ENCODE data around the gene OTOA. TPM values are rescaled to one million over a fixed set of nuclear protein-coding genes. Genes with fewer than 3 reads are reported as not detected.

OTOA gene
- total and polyA plus RNA-seq, 2 of the 8 experiments (the other 6 are each of a cell fraction or from before 2014, with no cell fraction given): 0.06 to 0.32 TPM

- Histone ChIP-seq H4K5ac (ENCODE audit: insufficient read length, low read depth, low read length) (no peak overlapping the region), H2AFZ (ENCODE audit: low read length) (no peak overlapping the region), H3K27me3 (replicated peaks in 1 of 4; ENCODE audit: control insufficient read depth in 3 of 4, extremely low read depth in 1 of 4, insufficient read depth in 3 of 4, low read length in 3 of 4) (no peaks in the 10 kb centered on the region), H3K36me3 (ENCODE audit: control insufficient read depth in 2 of 4, insufficient read depth in 4 of 4, low read length in 3 of 4) (no peaks in the 10 kb centered on the region), H4K91ac (replicated peaks; ENCODE audit: insufficient read length, low read length) (no peak overlapping the region), H2BK12ac (ENCODE audit: low read depth, low read length) (no peak overlapping the region), H3K79me1 (ENCODE audit: low read depth, low read length) (no peaks in the 10 kb centered on the region), H3K23ac (ENCODE audit: insufficient read length) (no peak overlapping the region), H2BK15ac (ENCODE audit: low read length) (no peak overlapping the region), H3K4me2 (ENCODE audit: insufficient read depth in 1 of 2, low read depth in 2 of 2, low read length in 2 of 2) (no peak overlapping the region), H3K4me3 (ENCODE audit: extremely low read depth in 1 of 4, insufficient read depth in 2 of 4, low read depth in 3 of 4, low read length in 4 of 4) (no peak overlapping the region), H3K23me2 (ENCODE audit: low read depth, low read length) (no peaks in the 10 kb centered on the region; the same call in 1 of the 2 replicates), H3K9me3 (ENCODE audit: insufficient read depth in 2 of 2, low read depth in 1 of 2, low read length in 1 of 2) (no peaks in the 10 kb centered on the region), H3K4me1 (replicated peaks in 1 of 4; ENCODE audit: control insufficient read depth in 3 of 4, insufficient read depth in 4 of 4, low read length in 3 of 4) (no peaks in the 10 kb centered on the region), H3K79me2 (ENCODE audit: control insufficient read depth in 1 of 2, insufficient read depth in 2 of 2, low read length in 2 of 2) (no peaks in the 10 kb centered on the region), H3K14ac (ENCODE audit: insufficient read length) (no peak overlapping the region), H2BK20ac (ENCODE audit: low read length) (no peak overlapping the region), H4K8ac (ENCODE audit: extremely low read depth, insufficient read depth, low read length) (no peak overlapping the region), H3K4ac (replicated peaks; ENCODE audit: insufficient read length, low read depth, low read length) (no peak overlapping the region), H2BK5ac (ENCODE audit: low read depth, low read length) (no peak overlapping the region), H2BK120ac (replicated peaks; ENCODE audit: low read depth, low read length) (no peak overlapping the region), H2AK5ac (ENCODE audit: low read depth, low read length) (no peak overlapping the region), H3K56ac (replicated peaks; ENCODE audit: insufficient read length, low read depth, low read length) (no peak overlapping the region), H3K27ac (ENCODE audit: low read depth, low read length) (no peak overlapping the region), H3K9ac (replicated peaks in 1 of 4; ENCODE audit: extremely low read depth in 1 of 4, low read depth in 3 of 4, low read length in 3 of 4) (no peak overlapping the region), H3K18ac (ENCODE audit: extremely low read depth, low read length) (no peak overlapping the region), H4K20me1 (replicated peaks in 1 of 2; ENCODE audit: control insufficient read depth in 1 of 2, insufficient read depth in 2 of 2, low read length in 2 of 2) (no peaks in the 10 kb centered on the region)
- ChIA-PET CTCF (ENCODE audit: partially characterized antibody) (interaction anchor here (0.7 to 8.6 kb wide), 11 partner anchors 11 to 1695 kb away, joined by 3 to 93 read pairs (median 5); no protein-coding TSS in a partner anchor), POLR2A (ENCODE audit: partially characterized antibody) (interaction anchor here (0.7 kb wide), 1 partner anchor 29 kb away, joined by 4 read pairs; no protein-coding TSS in a partner anchor)
- FAIRE-seq (no peak), DNase-seq (ENCODE audit: low read depth in 1 of 2, low spot score in 2 of 2) (no peak)
- WGBS, 2 experiments (ENCODE audit: extremely low coverage in 1 of 2, insufficient coverage in 1 of 2, insufficient read length in 1 of 2, insufficient replicate concordance in 2 of 2, low coverage in 1 of 2, low lambda C conversion rate in 2 of 2, missing lambda C conversion rate in 1 of 2): 83% methylated on average over 3 of the region's 3 CpGs; no CpG with 5 or more reads in 1 of the 2 experiments
- TF ChIP-seq ZNF274 (IDR thresholded peaks at IDR 0.05; ENCODE audit: borderline replicate concordance, extremely low read depth, low read length): no peak
- 0 out of 2 replicates have a peak, but pooled peaks have one; percentile 18 for TF ChIP-seq MAFK (IDR thresholded peaks at IDR 0.05; ENCODE audit: low read depth, low read length)
Measured at GRCh38 chr16:21683184-21683583, 19.4 kb downstream of the OTOA start.

Measured in H1 (cell line).